GM12878 (cell line): ENCODE results near the gene CFAP61. TPM values are rescaled to one million over a fixed set of nuclear protein-coding genes. Genes with fewer than 3 reads are reported as not detected.

Experiments used
- ASH2L ChIP-seq: fragments of 300-600, 200-600 bp; sonication (generic); IDR thresholded peaks from 2 replicates; pipeline ENCODE4 v1.6.1; 2017; ENCODE audit warnings: low read depth, mild to moderate bottlenecking, borderline replicate concordance
- BCL3 ChIP-seq: IDR thresholded peaks from 2 replicates; pipeline ENCODE4 v1.6.1; 2011; ENCODE audit warnings: borderline replicate concordance, low read depth, mild to moderate bottlenecking, moderate library complexity, low read length; ENCODE audit not compliant: insufficient read depth, poor library complexity, severe bottlenecking
- BMI1 ChIP-seq: fragments of 450-650 bp; IDR thresholded peaks from 2 replicates; pipeline ENCODE4 v1.6.1; 2016; ENCODE audit warnings: mild to moderate bottlenecking, moderate library complexity, borderline replicate concordance
- CBFB ChIP-seq: IDR thresholded peaks from 2 replicates; pipeline ENCODE4 v1.6.1; 2016; ENCODE audit warnings: antibody characterized with exemption, low read depth
- CBX5 ChIP-seq: sonication (generic); IDR thresholded peaks from 2 replicates; pipeline ENCODE4 v1.6.1; 2016; ENCODE audit warnings: low read depth, moderate library complexity, mild to moderate bottlenecking, inconsistent platforms
- ETV6 ChIP-seq, 2 experiments: fragments of 450-650 bp in 1 of 2; IDR thresholded peaks in 1 of 2; conservative IDR thresholded peaks in 1 of 2; 2 replicates each; pipeline ENCODE4 v1.6.1; 2014; ENCODE audit warnings: antibody characterized with exemption in 1 of 2, borderline replicate concordance in 1 of 2, low read depth in 1 of 2, mild to moderate bottlenecking in 1 of 2, moderate library complexity in 1 of 2
- IKZF1 ChIP-seq: fragments of 450-650 bp; conservative IDR thresholded peaks from 2 replicates; pipeline ENCODE4 v1.6.1; 2017; ENCODE audit warnings: antibody characterized with exemption, mild to moderate bottlenecking
- IRF3 ChIP-seq: fragments of 450-650 bp; IDR thresholded peaks from 2 replicates; pipeline ENCODE4 v1.6.1; 2014; ENCODE audit warnings: mild to moderate bottlenecking
- IRF5 ChIP-seq: fragments of 450-650 bp; IDR thresholded peaks from 2 replicates; pipeline ENCODE4 v1.6.1; 2017; ENCODE audit warnings: borderline replicate concordance
- MLLT1 ChIP-seq: fragments of 450-650 bp; IDR thresholded peaks from 2 replicates; pipeline ENCODE4 v1.6.1; 2016; ENCODE audit warnings: mild to moderate bottlenecking
- NR2C2 ChIP-seq: IDR thresholded peaks from 2 replicates; pipeline ENCODE4 v1.6.1; 2011; ENCODE audit warnings: borderline replicate concordance, low read depth; ENCODE audit not compliant: control insufficient read depth, insufficient read length
- NR2F1 ChIP-seq: fragments of 450-650 bp; conservative IDR thresholded peaks from 2 replicates; pipeline ENCODE4 v1.6.1; 2017; ENCODE audit warnings: mild to moderate bottlenecking
- PAX5 ChIP-seq: IDR thresholded peaks from 2 replicates; pipeline ENCODE4 v1.6.1; 2011; ENCODE audit warnings: low read depth, low read length, borderline replicate concordance
- RUNX3 ChIP-seq: IDR thresholded peaks from 2 replicates; pipeline ENCODE4 v1.6.1; 2012; ENCODE audit warnings: low read length, inconsistent platforms
- ZNF687 ChIP-seq: fragments of 450-650 bp; IDR thresholded peaks from 2 replicates; pipeline ENCODE4 v1.6.1; 2017; ENCODE audit warnings: mild to moderate bottlenecking, moderate library complexity
- polyA plus RNA-seq, 11 experiments: library from polyadenylated mRNA; depleted of rRNA in 4 of 11; unstranded in 6 of 11; stranded (reverse) in 5 of 11; fragments of >200 nt; fragmentation: Nextera tagmentation in 4 of 11; fragmentation: Illumina TruSeq in 1 of 11; extraction: Ambion mirVana in 4 of 11; extraction: Trizol in 1 of 11; gene quantifications; 1 replicate in 1 of 11; 2 replicates in 10 of 11; pipeline versions ENCODE4 v1.2.1 to v1.2.3, GENCODE V29; 2011 to 2016; ENCODE audit warnings: inconsistent platforms in 2 of 11, missing spikeins in 2 of 11, low read depth in 1 of 11
- total RNA-seq, 4 experiments: library from RNA; depleted of rRNA in 3 of 4; stranded (reverse); fragments of >200 nt in 3 of 4; fragmentation: Illumina TruSeq in 1 of 4; extraction: Trizol in 1 of 4; gene quantifications; 2 replicates each; pipeline versions ENCODE4 v1.2.1 to v1.2.3, GENCODE V29; 2013 to 2021

The CFAP61 gene
- total and polyA plus RNA-seq, 10 of the 15 experiments (the other 5 are each of a cell fraction or from before 2014, with no cell fraction given): 0.11 to 0.41 (median 0.24) TPM; not detected in 7

GRCh38 chr20:20215976-20216727, 163.8 kb downstream of the CFAP61 start (continued):
- no peak for TF ChIP-seq MLLT1
- no peak for TF ChIP-seq CBFB
- no peak for TF ChIP-seq RUNX3
- no peak for TF ChIP-seq ASH2L
- TF ChIP-seq BMI1: no peak; the same call in 1 of the 2 replicates
- no peak for TF ChIP-seq ZNF687
- no peak for TF ChIP-seq CBX5
- TF ChIP-seq PAX5: no peak
- TF ChIP-seq NR2F1: 0 out of 2 replicates have a peak, but pooled peaks have one; percentile 24
- peak; percentile 80 for TF ChIP-seq IKZF1
- TF ChIP-seq NR2C2: no peak
- no peak for TF ChIP-seq BCL3
- no peak for TF ChIP-seq IRF5
- TF ChIP-seq IRF3: no peak
- TF ChIP-seq ETV6 (conservative IDR thresholded peaks at IDR 0.05 in 1 of 2, IDR thresholded peaks at IDR 0.05 in 1 of 2; ENCODE audit: borderline replicate concordance in 1 of 2, low read depth in 1 of 2): no peak
